ENCODE results near the gene NT5DC2.

DNA sequence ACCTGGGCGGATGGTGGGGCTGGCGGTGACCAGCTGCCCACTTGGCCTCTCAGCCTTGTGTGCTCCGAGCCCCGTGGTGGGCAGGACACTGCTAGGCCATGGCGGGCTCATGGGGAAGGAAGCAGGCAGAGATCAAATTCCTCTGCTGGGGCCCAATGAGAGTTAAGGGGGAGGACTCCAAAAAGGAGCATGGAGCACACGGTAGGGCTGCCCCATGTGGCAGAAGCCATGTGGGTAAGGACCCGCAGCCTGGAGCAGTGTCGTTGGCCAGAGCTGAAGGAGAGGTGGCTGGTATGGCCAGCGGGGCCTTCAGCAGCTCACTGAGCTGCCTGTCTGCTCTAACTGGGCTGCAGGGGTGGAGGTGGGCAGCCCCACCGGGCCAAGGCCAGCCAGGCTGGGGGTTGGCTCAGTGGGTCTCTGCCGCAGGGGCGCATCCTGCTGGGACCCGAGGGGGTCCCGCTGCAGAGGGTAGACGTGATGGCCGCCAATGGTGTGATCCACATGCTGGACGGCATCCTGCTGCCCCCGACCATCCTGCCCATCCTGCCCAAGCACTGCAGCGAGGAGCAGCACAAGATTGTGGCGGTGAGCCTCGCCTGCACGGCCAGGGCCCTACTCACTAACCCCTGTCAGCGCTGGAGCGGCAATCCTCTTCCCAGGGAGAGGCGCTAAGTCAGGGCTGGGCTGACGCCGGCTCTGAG, 27.2 kb downstream of the NT5DC2 start:
- TF ChIP-seq POLR2A (IDR thresholded peaks at IDR 0.05) (no peak), POLR2AphosphoS5 (IDR thresholded peaks at IDR 0.05) (no peak)
- TF ChIP-seq, protein P1, sequence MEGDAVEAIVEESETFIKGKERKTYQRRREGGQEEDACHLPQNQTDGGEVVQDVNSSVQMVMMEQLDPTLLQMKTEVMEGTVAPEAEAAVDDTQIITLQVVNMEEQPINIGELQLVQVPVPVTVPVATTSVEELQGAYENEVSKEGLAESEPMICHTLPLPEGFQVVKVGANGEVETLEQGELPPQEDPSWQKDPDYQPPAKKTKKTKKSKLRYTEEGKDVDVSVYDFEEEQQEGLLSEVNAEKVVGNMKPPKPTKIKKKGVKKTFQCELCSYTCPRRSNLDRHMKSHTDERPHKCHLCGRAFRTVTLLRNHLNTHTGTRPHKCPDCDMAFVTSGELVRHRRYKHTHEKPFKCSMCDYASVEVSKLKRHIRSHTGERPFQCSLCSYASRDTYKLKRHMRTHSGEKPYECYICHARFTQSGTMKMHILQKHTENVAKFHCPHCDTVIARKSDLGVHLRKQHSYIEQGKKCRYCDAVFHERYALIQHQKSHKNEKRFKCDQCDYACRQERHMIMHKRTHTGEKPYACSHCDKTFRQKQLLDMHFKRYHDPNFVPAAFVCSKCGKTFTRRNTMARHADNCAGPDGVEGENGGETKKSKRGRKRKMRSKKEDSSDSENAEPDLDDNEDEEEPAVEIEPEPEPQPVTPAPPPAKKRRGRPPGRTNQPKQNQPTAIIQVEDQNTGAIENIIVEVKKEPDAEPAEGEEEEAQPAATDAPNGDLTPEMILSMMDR (IDR thresholded peaks at IDR 0.05), result no peak
